ENCODE data around the gene SLC17A7.
A peak's percentile ranks its signal among the peaks of the same experiment; 100 is the strongest.

SLC17A7 gene

GRCh38 chr19:49420227-49420626 lies 21.1 kb downstream of the SLC17A7 start:
- H3F3A ChIP-seq (ENCODE audit: control insufficient read depth, insufficient read depth): peaks cover 2% of the 10 kb centered on the region; the same call in 1 of the 2 replicates
- no peak overlapping the region for H3K4me3 ChIP-seq (ENCODE audit: low read length)
- H3K9me3 ChIP-seq (ENCODE audit: control insufficient read depth, insufficient read depth, low read length): no peaks in the 10 kb centered on the region
- H3K27me3 ChIP-seq (ENCODE audit: control insufficient read depth, low read length): peaks cover 46% of the 10 kb centered on the region
- TF ChIP-seq EZH2phosphoT487 (IDR thresholded peaks at IDR 0.05; ENCODE audit: borderline replicate concordance, low read length) (no peak), CTCF (IDR thresholded peaks at IDR 0.05; ENCODE audit: low read depth, low read length, poor library complexity, severe bottlenecking) (no peak)
- no peaks in the 10 kb centered on the region for H3K79me2 ChIP-seq (ENCODE audit: control insufficient read depth, low read length)
- H3K36me3 ChIP-seq (ENCODE audit: control insufficient read depth, low read length): no peaks in the 10 kb centered on the region
- no peaks in the 10 kb centered on the region for H4K20me1 ChIP-seq (ENCODE audit: control insufficient read depth, insufficient read depth, low read depth, low read length)
- no peaks in the 10 kb centered on the region for H3K9me2 ChIP-seq (replicated peaks; ENCODE audit: control insufficient read depth, low read length)
- H3K27ac ChIP-seq (ENCODE audit: low read depth, low read length): no peak overlapping the region
- peaks cover 52% of the 10 kb centered on the region for H3K4me1 ChIP-seq (ENCODE audit: control insufficient read depth, low read length)
- H3K4me2 ChIP-seq (ENCODE audit: low read length): no peak overlapping the region

- Histone ChIP-seq H3K79me2 (ENCODE audit: control insufficient read depth, low read length) (no peaks in the 10 kb centered on the region), H3K27ac (ENCODE audit: low read depth, low read length) (no peak overlapping the region), H3K9me2 (replicated peaks; ENCODE audit: control insufficient read depth, low read length) (no peaks in the 10 kb centered on the region), H3F3A (ENCODE audit: control insufficient read depth, insufficient read depth) (peaks cover 2% of the 10 kb centered on the region; the same call in 1 of the 2 replicates), H3K9me3 (ENCODE audit: control insufficient read depth, insufficient read depth, low read length) (no peaks in the 10 kb centered on the region), H3K36me3 (ENCODE audit: control insufficient read depth, low read length) (no peaks in the 10 kb centered on the region), H4K20me1 (ENCODE audit: control insufficient read depth, insufficient read depth, low read depth, low read length) (no peaks in the 10 kb centered on the region), H3K27me3 (ENCODE audit: control insufficient read depth, low read length) (peaks cover 39% of the 10 kb centered on the region), H3K4me3 (ENCODE audit: low read length) (no peak overlapping the region), H3K4me1 (ENCODE audit: control insufficient read depth, low read length) (peaks cover 59% of the 10 kb centered on the region), H3K4me2 (ENCODE audit: low read length) (no peak overlapping the region)
- TF ChIP-seq EZH2phosphoT487 (IDR thresholded peaks at IDR 0.05; ENCODE audit: borderline replicate concordance, low read length) (no peak), CTCF (IDR thresholded peaks at IDR 0.05; ENCODE audit: low read depth, low read length, poor library complexity, severe bottlenecking) (no peak)
Observed at GRCh38 chr19:49419173-49419572, 22.2 kb downstream of the SLC17A7 start.

- no peaks in the 10 kb centered on the region for H3K9me2 ChIP-seq (replicated peaks; ENCODE audit: control insufficient read depth, low read length)
- H3K79me2 ChIP-seq (ENCODE audit: control insufficient read depth, low read length): no peaks in the 10 kb centered on the region
- H3K27ac ChIP-seq (ENCODE audit: low read depth, low read length): peak overlapping the region; percentile 26; the same call in 1 of the 2 replicates
- H3K27me3 ChIP-seq (ENCODE audit: control insufficient read depth, low read length): peaks cover 32% of the 10 kb centered on the region
- H3K36me3 ChIP-seq (ENCODE audit: control insufficient read depth, low read length): no peaks in the 10 kb centered on the region
- H4K20me1 ChIP-seq (ENCODE audit: control insufficient read depth, insufficient read depth, low read depth, low read length): no peaks in the 10 kb centered on the region
- no peak overlapping the region for H3K4me2 ChIP-seq (ENCODE audit: low read length)
- no peak overlapping the region for H3K4me3 ChIP-seq (ENCODE audit: low read length)
- no peak for TF ChIP-seq EZH2phosphoT487 (IDR thresholded peaks at IDR 0.05; ENCODE audit: borderline replicate concordance, low read length)
- no peak for TF ChIP-seq CTCF (IDR thresholded peaks at IDR 0.05; ENCODE audit: low read depth, low read length, poor library complexity, severe bottlenecking)
- H3K4me1 ChIP-seq (ENCODE audit: control insufficient read depth, low read length): peaks cover 54% of the 10 kb centered on the region
- H3K9me3 ChIP-seq (ENCODE audit: control insufficient read depth, insufficient read depth, low read length): no peaks in the 10 kb centered on the region
- H3F3A ChIP-seq (ENCODE audit: control insufficient read depth, insufficient read depth): no peaks in the 10 kb centered on the region; the same call in 1 of the 2 replicates
Observed at GRCh38 chr19:49418511-49418910, 22.8 kb downstream of the SLC17A7 start.
